ENCODE measurements around the gene NOSIP.

NOSIP gene

GRCh38 chr19:49583239-49583638 is 2.9 kb upstream of the NOSIP start:
- TF ChIP-seq, protein P1, sequence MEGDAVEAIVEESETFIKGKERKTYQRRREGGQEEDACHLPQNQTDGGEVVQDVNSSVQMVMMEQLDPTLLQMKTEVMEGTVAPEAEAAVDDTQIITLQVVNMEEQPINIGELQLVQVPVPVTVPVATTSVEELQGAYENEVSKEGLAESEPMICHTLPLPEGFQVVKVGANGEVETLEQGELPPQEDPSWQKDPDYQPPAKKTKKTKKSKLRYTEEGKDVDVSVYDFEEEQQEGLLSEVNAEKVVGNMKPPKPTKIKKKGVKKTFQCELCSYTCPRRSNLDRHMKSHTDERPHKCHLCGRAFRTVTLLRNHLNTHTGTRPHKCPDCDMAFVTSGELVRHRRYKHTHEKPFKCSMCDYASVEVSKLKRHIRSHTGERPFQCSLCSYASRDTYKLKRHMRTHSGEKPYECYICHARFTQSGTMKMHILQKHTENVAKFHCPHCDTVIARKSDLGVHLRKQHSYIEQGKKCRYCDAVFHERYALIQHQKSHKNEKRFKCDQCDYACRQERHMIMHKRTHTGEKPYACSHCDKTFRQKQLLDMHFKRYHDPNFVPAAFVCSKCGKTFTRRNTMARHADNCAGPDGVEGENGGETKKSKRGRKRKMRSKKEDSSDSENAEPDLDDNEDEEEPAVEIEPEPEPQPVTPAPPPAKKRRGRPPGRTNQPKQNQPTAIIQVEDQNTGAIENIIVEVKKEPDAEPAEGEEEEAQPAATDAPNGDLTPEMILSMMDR (IDR thresholded peaks at IDR 0.05; ENCODE audit: low read length, missing control alignments) = no peak
- H3K4me3 ChIP-seq (replicated peaks; ENCODE audit: low read depth, low read length) = no peak overlapping the region
- no peak for DNase-seq (ENCODE audit: low read depth)

DNA sequence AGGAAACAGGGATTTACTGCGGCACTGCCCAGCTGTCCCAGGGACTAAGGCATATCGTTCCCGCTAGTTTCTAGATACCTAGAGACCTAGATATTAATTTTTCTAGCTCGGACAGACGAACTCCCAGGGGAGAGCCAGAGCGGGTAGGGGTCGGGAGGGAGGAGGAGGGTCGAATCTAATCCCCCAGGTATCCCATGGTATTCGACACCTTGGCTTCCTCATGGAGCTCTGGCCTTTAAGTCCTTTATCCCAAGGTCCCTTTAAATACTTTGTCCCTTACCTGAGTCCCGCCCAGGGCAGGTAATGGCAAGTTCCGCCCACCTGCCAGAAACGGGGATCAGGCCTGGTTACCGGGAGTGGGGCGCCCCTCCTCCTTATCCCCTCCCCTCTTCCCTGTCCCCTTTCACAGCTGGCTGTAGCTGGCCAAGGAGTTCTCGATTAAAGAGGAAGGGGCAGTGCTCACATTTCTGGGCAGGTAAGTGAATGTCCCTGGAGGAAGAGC is 702 bp upstream of the NOSIP start, which contains the start of gene PRRG2:
PRRG2 (plus strand) TSS at position 310 of the 502 bp plus-strand sequence. CDS start 1,904 bp downstream, outside the sequence.
- peak within 1 kb of the TSS; percentile 80 for H3K4me3 ChIP-seq (replicated peaks; ENCODE audit: low read depth, low read length)
- TF ChIP-seq, protein P1 (IDR thresholded peaks at IDR 0.05; ENCODE audit: low read length, missing control alignments) = no peak
- no peak for DNase-seq (ENCODE audit: low read depth)

- DNase-seq (ENCODE audit: low read depth) = no peak
- H3K4me3 ChIP-seq (replicated peaks; ENCODE audit: low read depth, low read length) = peak overlapping the region; percentile 80
Observed at GRCh38 chr19:49579947-49580263, 451 bp downstream of the NOSIP start.

GRCh38 chr19:49579193-49579592 is 1.2 kb downstream of the NOSIP start:
- peak overlapping the region; percentile 80 for H3K4me3 ChIP-seq (replicated peaks; ENCODE audit: low read depth, low read length)
- DNase-seq (ENCODE audit: low read depth) = no peak
- TF ChIP-seq, protein P1 (IDR thresholded peaks at IDR 0.05; ENCODE audit: low read length, missing control alignments) = no peak

More at GRCh38 chr19:49579947-49580263, 451 bp downstream of the NOSIP start:
- TF ChIP-seq, protein P1 (IDR thresholded peaks at IDR 0.05; ENCODE audit: low read length, missing control alignments) = no peak

- no peak overlapping the region for H3K4me3 ChIP-seq (replicated peaks; ENCODE audit: low read depth, low read length)
- no peak for DNase-seq (ENCODE audit: low read depth)
- TF ChIP-seq, protein P1 (IDR thresholded peaks at IDR 0.05; ENCODE audit: low read length, missing control alignments) = no peak
Observed at GRCh38 chr19:49574206-49574755, 6.1 kb downstream of the NOSIP start.

DNA sequence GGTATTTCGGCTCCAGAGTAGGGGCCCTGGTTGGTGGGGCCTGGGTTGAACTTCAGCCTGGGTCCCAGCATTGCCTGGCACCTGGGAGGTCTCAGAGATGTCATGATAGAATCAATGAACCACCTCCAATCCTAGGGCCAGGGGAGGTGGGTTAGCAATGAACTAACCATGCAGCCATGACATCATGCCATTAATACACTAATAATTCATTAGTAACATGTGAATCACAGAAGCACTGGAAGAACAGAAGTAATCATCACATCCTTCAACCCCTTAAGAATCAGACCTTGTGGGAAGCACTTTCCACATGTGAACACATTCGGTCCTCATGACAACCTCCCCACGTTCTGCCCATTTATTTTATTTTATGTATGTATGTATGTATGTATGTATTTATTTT is 6.9 kb downstream of the NOSIP start:
- no peak overlapping the region for H3K4me3 ChIP-seq (replicated peaks; ENCODE audit: low read depth, low read length)
- no peak for DNase-seq (ENCODE audit: low read depth)
- TF ChIP-seq, protein P1 (IDR thresholded peaks at IDR 0.05; ENCODE audit: low read length, missing control alignments) = no peak

DNA sequence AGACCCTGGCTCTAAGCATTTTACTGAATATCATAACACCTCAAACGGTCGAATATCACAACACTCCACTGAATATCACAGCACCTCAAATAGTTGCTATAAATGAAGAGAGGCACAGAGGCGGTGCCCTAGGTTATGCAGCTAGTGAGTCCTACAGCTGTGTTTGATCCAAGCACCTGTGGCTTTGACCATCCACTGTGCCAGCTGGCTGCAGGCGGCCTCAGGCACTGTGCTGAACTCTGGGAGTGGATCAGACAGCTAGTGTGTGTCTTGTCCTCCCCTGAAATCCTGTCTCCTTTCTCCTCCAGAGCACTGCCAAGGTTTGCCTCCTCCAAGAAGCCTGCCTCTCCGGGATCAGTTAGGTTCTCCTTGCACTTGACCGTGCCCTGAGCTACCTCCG is 7.3 kb downstream of the NOSIP start:
- no peak for DNase-seq (ENCODE audit: low read depth)
- no peak overlapping the region for H3K4me3 ChIP-seq (replicated peaks; ENCODE audit: low read depth, low read length)
- TF ChIP-seq, protein P1 (IDR thresholded peaks at IDR 0.05; ENCODE audit: low read length, missing control alignments) = no peak
